Measurements from ENCODE around the gene DST. TPM values are rescaled to one million over a fixed set of nuclear protein-coding genes. Genes with fewer than 3 reads are reported as not detected.

Gene DST
- total and polyA plus RNA-seq, 2 of the 4 experiments (the other 2 are of a cell fraction) = 97.7 to 452 TPM

DNA sequence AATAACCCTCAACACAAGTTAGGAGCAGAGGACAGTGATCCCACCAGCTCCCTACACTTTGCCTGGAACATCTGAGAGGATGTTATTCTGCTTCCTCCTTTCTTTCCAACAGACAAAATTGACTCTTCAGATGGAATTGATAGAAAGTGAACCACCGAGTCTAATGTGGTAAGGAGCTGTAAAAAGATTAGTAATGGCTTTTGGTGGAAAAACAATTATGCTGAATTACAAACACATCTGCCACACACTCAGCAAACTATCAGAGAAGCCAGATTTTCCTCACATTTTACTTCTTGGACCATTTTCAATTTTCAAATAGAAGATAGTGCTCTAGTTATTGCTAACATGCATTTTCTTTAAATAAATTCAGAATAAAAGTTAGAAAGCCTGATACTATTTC lies 223.5 kb downstream of the DST start:
- ATAC-seq (ENCODE audit: low read depth) (no peak), DNase-seq (no peak)
- Histone ChIP-seq H4K8ac (ENCODE audit: low read depth in 2 of 2, low read length in 2 of 2) (no peak overlapping the region), H3K56ac (ENCODE audit: extremely low read depth, insufficient read depth, low read length) (no peak overlapping the region), H3K4me1 (ENCODE audit: control insufficient read depth, insufficient read depth, low read length) (no peaks in the 10 kb centered on the region), H3K36me3 (ENCODE audit: control insufficient read depth, insufficient read depth, low read length) (no peaks in the 10 kb centered on the region), H3K4me2 (ENCODE audit: low read depth, low read length) (no peak overlapping the region), H3K27me3 (ENCODE audit: control insufficient read depth, insufficient read depth, low read length) (peaks cover 2% of the 10 kb centered on the region; the same call in 1 of the 2 replicates), H4K20me1 (ENCODE audit: insufficient read depth, low read length) (no peaks in the 10 kb centered on the region), H3K9ac (ENCODE audit: low read depth, low read length) (no peak overlapping the region), H2BK15ac (ENCODE audit: low read depth, low read length) (no peak overlapping the region), H3K4ac (ENCODE audit: low read depth, low read length) (no peak overlapping the region), H3K9me3 (ENCODE audit: control insufficient read depth, insufficient read depth, low read length) (no peaks in the 10 kb centered on the region), H3K4me3 (ENCODE audit: insufficient read depth, low read depth, low read length) (no peak overlapping the region), H3K27ac (ENCODE audit: insufficient read depth, low read length) (no peak overlapping the region), H2AK9ac (replicated peaks; ENCODE audit: low read depth, low read length, poor library complexity) (no peak overlapping the region), H2BK20ac (ENCODE audit: low read depth, low read length) (no peak overlapping the region), H3K18ac (ENCODE audit: low read depth, low read length) (no peak overlapping the region), H3K14ac (replicated peaks; ENCODE audit: low read depth, low read length) (no peak overlapping the region), H2BK5ac (ENCODE audit: low read depth, low read length, poor library complexity, severe bottlenecking) (no peak overlapping the region), H2AK5ac (ENCODE audit: low read depth, low read length) (no peak overlapping the region), H3K9me1 (ENCODE audit: insufficient read depth, low read length) (no peaks in the 10 kb centered on the region), H3K79me1 (ENCODE audit: low read depth in 1 of 2, low read length in 2 of 2) (no peaks in the 10 kb centered on the region), H3K23ac (ENCODE audit: low read depth, low read length) (no peak overlapping the region; the same call in 1 of the 2 replicates), H2AFZ (replicated peaks; ENCODE audit: low read length, poor library complexity) (no peak overlapping the region), H4K5ac (ENCODE audit: low read depth, low read length) (no peak overlapping the region), H4K91ac (ENCODE audit: insufficient read depth, low read depth, low read length) (no peak overlapping the region), H2BK120ac (ENCODE audit: low read depth, low read length) (no peak overlapping the region)
- no peak for TF ChIP-seq NFE2L2 (IDR thresholded peaks at IDR 0.05; ENCODE audit: low read depth, low read length)
- TF ChIP-seq, protein P1, sequence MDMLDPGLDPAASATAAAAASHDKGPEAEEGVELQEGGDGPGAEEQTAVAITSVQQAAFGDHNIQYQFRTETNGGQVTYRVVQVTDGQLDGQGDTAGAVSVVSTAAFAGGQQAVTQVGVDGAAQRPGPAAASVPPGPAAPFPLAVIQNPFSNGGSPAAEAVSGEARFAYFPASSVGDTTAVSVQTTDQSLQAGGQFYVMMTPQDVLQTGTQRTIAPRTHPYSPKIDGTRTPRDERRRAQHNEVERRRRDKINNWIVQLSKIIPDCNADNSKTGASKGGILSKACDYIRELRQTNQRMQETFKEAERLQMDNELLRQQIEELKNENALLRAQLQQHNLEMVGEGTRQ (IDR thresholded peaks at IDR 0.05; ENCODE audit: low read depth, low read length) = no peak
- TF ChIP-seq MAFK (IDR thresholded peaks at IDR 0.05; ENCODE audit: low read depth, low read length) = no peak
- TF ChIP-seq FOS (IDR thresholded peaks at IDR 0.05; ENCODE audit: low read depth, low read length) = no peak
- no peak for TF ChIP-seq RFX5 (IDR thresholded peaks at IDR 0.05; ENCODE audit: low read depth, low read length)
- TF ChIP-seq MXI1 (IDR thresholded peaks at IDR 0.05; ENCODE audit: borderline replicate concordance, low read depth, low read length) = no peak
- TF ChIP-seq, protein P2, sequence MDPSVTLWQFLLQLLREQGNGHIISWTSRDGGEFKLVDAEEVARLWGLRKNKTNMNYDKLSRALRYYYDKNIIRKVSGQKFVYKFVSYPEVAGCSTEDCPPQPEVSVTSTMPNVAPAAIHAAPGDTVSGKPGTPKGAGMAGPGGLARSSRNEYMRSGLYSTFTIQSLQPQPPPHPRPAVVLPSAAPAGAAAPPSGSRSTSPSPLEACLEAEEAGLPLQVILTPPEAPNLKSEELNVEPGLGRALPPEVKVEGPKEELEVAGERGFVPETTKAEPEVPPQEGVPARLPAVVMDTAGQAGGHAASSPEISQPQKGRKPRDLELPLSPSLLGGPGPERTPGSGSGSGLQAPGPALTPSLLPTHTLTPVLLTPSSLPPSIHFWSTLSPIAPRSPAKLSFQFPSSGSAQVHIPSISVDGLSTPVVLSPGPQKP (IDR thresholded peaks at IDR 0.05; ENCODE audit: borderline replicate concordance, low read depth, low read length) = no peak
- TF ChIP-seq CHD1 (IDR thresholded peaks at IDR 0.05; ENCODE audit: low read depth, low read length) = no peak
- TF ChIP-seq BHLHE40 (IDR thresholded peaks at IDR 0.05; ENCODE audit: low read depth, low read length) = no peak
- TF ChIP-seq, protein P3, sequence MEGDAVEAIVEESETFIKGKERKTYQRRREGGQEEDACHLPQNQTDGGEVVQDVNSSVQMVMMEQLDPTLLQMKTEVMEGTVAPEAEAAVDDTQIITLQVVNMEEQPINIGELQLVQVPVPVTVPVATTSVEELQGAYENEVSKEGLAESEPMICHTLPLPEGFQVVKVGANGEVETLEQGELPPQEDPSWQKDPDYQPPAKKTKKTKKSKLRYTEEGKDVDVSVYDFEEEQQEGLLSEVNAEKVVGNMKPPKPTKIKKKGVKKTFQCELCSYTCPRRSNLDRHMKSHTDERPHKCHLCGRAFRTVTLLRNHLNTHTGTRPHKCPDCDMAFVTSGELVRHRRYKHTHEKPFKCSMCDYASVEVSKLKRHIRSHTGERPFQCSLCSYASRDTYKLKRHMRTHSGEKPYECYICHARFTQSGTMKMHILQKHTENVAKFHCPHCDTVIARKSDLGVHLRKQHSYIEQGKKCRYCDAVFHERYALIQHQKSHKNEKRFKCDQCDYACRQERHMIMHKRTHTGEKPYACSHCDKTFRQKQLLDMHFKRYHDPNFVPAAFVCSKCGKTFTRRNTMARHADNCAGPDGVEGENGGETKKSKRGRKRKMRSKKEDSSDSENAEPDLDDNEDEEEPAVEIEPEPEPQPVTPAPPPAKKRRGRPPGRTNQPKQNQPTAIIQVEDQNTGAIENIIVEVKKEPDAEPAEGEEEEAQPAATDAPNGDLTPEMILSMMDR (conservative IDR thresholded peaks at IDR 0.05; ENCODE audit: low read depth, low read length) = no peak
- no peak for TF ChIP-seq CEBPB (IDR thresholded peaks at IDR 0.05; ENCODE audit: low read depth, low read length)
- TF ChIP-seq SMC3 (IDR thresholded peaks at IDR 0.05; ENCODE audit: low read depth, low read length) = no peak
- TF ChIP-seq RAD21 (IDR thresholded peaks at IDR 0.05; ENCODE audit: low read length) = no peak
- no peak for TF ChIP-seq POLR2A (IDR thresholded peaks at IDR 0.05; ENCODE audit: low read depth, low read length)
- TF ChIP-seq RCOR1 (IDR thresholded peaks at IDR 0.05; ENCODE audit: insufficient replicate concordance, low read length) = no peak
- no peak for TF ChIP-seq MAZ (IDR thresholded peaks at IDR 0.05; ENCODE audit: borderline replicate concordance, low read depth, low read length)
- in situ Hi-C loops (cut with MboI; ENCODE audit: low sequenced_read_pairs) (no loop called here), intact Hi-C loops (cut with micrococcal nuclease) (loop anchor here (5.0 kb wide), 1 partner anchor 42 kb away; no protein-coding TSS in a partner anchor), dilution Hi-C loops (cut with HindIII; ENCODE audit: low sequenced_read_pairs, unreplicated experiment) (no loop called here)
- CTCF ChIA-PET = no interaction called here
- WGBS, 2 experiments (ENCODE audit: extremely low coverage in 2 of 2, insufficient read length in 1 of 2) = no CpG with 5 or more reads among the region's 1 CpG
- POLR2A ChIA-PET (ENCODE audit: unreplicated experiment) = interaction anchor here (0.5 kb wide), 1 partner anchor 123 kb away, joined by 5 read pairs; no protein-coding TSS in a partner anchor
- BruUV-seq (replicated peaks) = no TSS peak
